GM19468 (cell line): ENCODE measurements around the gene ALDH3B1.

Experiments
- ATAC-seq: cut with Tn5 transposase; IDR thresholded peaks from one replicate; pipeline ENCODE4 v1.9.1; 2021; ENCODE audit warnings: mild to moderate bottlenecking, moderate library complexity, moderate number of reproducible peaks; ENCODE audit not compliant: unreplicated experiment; ENCODE audit errors: extremely low read depth

ALDH3B1 gene

GRCh38 chr11:68012044-68012842, 2.1 kb downstream of the ALDH3B1 start:
- no peak for ATAC-seq

DNA sequence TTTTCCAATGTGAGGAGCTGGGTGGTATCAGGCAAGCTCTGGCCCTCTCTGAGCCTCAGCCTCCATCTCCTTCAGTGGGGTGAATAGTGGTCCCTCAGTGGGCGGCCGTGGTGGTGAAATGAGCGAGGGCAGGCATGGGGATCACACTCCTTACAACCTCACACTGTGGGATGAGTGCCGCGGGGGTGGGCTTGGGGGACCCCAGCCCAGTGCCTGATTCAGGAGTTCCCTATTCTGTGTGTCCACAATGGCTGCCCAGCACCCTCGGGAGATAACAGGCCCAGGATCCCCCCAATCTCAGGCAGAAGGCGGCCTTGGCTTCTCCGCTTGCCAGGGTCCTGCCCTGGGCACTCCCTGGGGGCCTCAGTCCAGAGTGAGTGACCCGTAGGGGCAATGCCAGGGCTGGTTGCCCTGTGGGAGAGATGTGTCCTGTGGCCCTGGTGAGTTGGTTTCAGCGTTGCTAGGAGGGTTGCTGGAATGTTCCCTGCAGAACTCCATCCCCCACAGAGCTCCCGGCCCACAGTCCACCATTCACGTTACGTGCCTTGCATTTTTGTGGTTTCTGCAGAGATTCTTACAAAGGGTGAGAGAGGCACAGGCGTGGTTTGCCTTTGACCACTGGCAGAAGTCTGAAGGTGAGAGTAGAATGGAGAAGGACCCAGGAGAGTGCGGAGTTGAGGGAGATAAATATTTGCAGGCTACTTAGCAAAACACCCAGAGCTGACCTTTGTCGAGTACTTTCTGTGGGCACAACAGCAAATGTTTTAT, 2.9 kb downstream of the ALDH3B1 start:
- ATAC-seq, result no peak

GRCh38 chr11:68013611-68014156, 3.6 kb downstream of the ALDH3B1 start:
- ATAC-seq, result no peak

- no peak for ATAC-seq
These were observed 4.2 kb downstream of the ALDH3B1 start for GRCh38 chr11:68014157-68014946.

DNA sequence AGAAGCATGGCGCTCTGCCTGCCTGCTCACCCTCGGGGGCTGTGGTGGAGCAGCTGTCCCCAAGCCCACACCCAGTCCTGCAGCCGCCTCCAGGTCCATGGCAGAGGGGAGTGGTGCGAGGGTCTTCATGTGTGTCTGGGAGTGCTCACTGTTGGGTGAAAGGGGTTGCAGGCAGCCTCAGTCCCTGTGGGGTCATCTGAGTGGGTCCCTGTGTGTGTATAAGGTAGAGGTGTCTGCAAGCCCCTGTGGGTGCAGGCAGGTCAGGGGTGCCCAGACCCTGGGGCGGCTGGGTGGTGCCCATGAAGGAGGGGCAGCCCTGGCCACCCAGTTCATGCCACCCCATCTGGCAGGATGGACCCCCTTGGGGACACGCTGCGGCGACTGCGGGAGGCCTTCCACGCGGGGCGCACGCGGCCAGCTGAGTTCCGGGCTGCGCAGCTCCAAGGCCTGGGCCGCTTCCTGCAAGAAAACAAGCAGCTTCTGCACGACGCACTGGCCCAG, 4.9 kb downstream of the ALDH3B1 start:
- ATAC-seq, result no peak

GRCh38 chr11:68015467-68015866, 5.3 kb downstream of the ALDH3B1 start:
- no peak for ATAC-seq

GRCh38 chr11:68016161-68016903, 6.2 kb downstream of the ALDH3B1 start:
- ATAC-seq, result no peak

DNA sequence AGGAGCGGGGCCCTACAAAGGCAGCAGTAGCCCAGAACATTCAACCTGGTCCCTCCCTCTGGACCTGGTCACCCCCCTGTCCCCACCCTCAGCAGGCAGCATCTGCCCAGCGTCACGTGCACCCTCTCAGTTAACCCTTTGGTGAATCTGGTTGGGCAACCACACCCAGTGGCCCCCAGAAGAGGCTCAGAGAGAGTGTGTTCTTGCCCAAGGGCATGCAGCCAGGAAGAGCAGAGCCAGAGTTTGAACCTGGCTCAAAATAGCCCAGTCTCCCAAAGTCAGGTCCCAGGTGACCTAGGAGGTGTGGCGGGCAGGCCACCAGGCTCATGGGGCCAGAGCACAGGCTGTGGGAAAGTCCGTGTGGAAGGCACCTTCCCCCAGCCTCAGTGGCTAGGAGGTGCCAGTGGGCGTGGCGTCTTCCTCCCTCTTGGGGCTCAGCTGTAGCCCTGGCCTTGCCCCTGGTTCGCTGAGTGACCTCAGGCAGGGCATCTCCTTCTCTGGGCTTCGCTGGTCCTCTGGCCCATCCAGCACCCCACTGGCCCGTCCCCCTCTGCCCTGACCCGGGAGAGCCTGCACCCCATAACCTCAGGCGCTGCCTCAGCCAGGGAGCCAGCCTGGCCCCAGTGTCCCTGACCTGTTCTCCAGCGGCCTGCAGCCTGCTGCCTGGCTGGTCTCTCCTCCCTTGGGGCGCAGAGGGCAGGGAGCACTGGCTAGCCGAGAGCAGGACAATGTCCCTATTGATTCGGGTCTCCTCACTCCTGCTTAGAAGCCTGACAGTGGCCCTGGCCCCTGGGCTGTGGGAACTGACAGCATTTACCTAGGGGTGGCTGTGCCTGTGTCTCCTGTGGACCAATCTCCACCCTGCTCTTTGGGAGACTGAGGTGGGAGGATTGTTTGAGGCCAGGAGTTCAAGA, 7.0 kb downstream of the ALDH3B1 start:
- ATAC-seq, result no peak

DNA sequence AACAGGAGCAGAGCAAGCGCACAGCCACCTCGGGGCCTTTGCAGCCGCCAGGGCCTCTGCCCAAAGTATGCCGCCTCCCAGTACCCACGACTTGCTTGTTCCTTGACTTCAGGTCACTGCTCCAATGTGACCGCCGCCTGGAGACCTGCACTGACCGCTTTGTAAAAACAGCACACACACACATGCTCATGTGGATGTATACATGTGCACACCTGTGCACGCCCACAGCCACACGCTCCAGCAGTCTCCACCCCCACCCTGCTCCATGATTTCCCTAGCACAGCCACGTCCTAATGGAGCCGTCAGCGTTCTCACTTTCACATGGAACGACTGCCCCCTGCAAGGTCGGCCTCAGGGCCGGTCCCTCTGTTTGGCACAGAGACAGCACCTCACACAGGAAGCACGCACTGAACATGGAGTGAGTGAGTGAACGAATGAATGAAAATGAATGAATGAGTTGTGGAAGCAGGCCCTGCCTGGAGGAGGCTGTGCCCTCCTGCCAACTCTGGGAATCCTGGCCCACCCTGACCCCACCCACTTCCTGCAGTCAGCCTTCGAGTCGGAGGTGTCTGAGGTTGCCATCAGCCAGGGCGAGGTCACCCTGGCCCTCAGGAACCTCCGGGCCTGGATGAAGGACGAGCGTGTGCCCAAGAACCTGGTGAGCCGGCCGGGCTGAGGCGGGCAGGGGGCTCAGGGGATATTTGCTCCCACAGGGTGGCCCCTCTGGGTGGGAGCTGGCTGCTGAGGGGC, 8.0 kb downstream of the ALDH3B1 start:
- no peak for ATAC-seq

DNA sequence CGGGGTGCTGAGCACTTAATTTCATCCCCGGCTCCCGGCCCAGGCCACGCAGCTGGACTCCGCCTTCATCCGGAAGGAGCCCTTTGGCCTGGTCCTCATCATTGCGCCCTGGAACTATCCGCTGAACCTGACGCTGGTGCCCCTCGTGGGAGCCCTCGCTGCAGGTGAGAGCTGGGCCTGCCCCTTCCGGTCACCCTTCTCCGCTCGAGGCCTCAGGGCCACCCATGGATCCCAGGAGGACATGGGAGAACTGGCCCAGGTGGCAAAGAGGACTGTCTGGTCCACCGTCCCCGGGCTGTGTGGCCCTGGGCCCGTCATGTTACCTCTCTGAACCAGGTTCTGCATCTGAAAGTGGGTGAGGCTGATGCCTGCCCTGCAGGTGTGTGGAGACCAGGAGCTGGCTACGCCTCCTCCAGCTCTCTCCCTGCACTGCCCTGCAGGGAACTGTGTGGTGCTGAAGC, 8.6 kb downstream of the ALDH3B1 start:
- no peak for ATAC-seq

GRCh38 chr11:68019486-68019885, 9.4 kb downstream of the ALDH3B1 start:
- no peak for ATAC-seq

GRCh38 chr11:68020575-68020974, 10.4 kb downstream of the ALDH3B1 start:
- ATAC-seq, result no peak

GRCh38 chr11:68021167-68021787, 11.2 kb downstream of the ALDH3B1 start:
- no peak for ATAC-seq

GRCh38 chr11:68022531-68022930, 12.4 kb downstream of the ALDH3B1 start:
- ATAC-seq, result no peak

DNA sequence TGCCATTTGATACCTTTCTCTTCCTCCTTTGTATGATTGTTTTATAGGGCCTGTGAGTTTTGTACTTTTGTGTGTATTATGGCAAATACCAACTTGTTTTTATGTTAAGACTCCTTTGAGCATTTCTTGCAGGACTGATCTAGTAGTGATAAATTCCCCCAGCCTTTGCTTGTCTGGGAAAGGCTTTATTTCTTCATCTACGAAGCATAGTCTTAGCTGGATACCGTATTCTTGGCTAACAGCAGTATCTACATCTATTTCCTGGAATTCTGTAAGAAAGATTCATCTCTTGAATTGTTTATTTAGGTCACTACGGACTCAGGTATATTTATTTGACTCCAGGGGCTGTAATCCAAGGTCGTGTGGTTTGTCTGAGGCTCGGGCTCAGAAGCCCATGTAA, 14.4 kb downstream of the ALDH3B1 start:
- ATAC-seq, result no peak

DNA sequence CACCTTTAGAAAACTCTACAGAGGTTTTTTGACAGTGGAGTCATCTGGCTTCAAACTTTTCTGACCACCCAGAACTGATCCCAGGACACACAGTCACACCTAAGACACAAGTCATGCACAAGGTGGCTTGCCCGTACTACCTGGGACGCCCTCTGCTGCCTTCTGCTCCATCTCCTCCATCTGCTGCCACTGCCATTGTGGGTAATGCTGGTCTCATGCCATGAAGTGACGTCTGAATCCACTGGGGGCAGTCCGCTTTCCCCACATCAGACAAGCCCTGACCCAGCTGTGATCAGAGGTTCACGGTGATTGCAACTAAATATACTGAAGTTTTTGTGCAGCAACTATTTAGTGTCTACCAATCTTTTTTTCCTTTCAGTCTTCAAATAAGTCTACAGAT, 14.9 kb downstream of the ALDH3B1 start:
- ATAC-seq, result no peak

DNA sequence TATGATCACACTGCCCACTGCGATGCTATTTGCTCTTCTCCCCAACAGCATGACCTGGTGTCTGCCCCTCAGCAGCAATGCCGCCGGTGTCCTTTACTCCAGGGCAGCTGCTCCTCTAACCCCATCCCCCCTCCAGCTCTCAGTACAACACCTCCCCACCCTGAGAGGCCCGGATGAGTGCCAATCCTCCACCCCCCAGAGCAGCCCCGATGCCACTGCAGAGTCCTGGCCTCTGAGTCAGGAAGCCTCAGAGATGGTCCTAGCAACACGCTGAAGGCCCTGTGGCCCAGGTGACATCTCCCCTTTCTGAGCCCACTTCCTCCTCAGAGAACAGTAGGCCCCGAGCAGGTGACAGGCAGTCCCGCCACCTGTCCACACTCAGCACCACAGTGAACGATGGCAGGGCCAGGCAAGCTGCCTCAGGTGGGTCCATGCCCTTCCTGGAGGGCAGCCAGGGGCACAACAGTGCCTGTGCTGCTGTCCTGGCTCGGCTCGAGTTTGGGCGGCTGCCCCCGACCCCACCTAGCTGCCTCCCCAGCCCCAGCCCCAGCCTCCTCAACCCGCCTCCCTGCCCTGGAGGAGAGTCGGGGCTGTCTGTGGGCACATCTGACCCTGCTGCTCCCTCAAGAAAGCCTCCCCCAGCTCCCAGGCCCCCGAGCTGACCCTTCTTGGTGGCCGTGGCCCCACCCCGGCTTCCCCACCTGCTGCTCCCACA, 16.4 kb downstream of the ALDH3B1 start:
- no peak for ATAC-seq
